HepG2 (cell line): ENCODE results near the gene BMERB1. TPM values are rescaled to one million over a fixed set of nuclear protein-coding genes. Genes with fewer than 3 reads are reported as not detected.

Source experiments
- CCAR2 ChIP-seq: fragments of 200-400 bp; formaldehyde crosslinking; optimal IDR thresholded peaks from 2 replicates; pipeline ENCODE3; 2018; ENCODE audit warnings: low read depth, mild to moderate bottlenecking, low read length, moderate library complexity
- DMAP1 ChIP-seq: IDR thresholded peaks from 2 replicates; pipeline ENCODE4 v1.6.1; 2016
- DPF2 ChIP-seq: sonication (generic); formaldehyde crosslinking; IDR thresholded peaks from 2 replicates; pipeline ENCODE4 v1.4.0; 2020; ENCODE audit warnings: mild to moderate bottlenecking, low read depth, missing genetic modification reagents, borderline replicate concordance
- KAT7 ChIP-seq: IDR thresholded peaks from 2 replicates; pipeline ENCODE4 v1.6.1; 2018; ENCODE audit warnings: borderline replicate concordance, missing compliant biosample characterization
- NR2F1 ChIP-seq, 2 experiments: fragments of 450-650 bp in 1 of 2; formaldehyde crosslinking in 1 of 2; IDR thresholded peaks; 2 replicates each; pipeline versions ENCODE4 v1.5.0 to v1.6.1; 2016 to 2020; ENCODE audit warnings: mild to moderate bottlenecking in 1 of 2, missing compliant biosample characterization in 1 of 2, missing genetic modification reagents in 1 of 2, moderate library complexity in 1 of 2
- PAWR ChIP-seq: sonication (generic); formaldehyde crosslinking; IDR thresholded peaks from 2 replicates; pipeline ENCODE4 v1.4.0; 2020; ENCODE audit warnings: missing genetic modification reagents, mild to moderate bottlenecking, borderline replicate concordance
- STAG1 ChIP-seq: sonication (generic); formaldehyde crosslinking; IDR thresholded peaks from 2 replicates; pipeline ENCODE4 v1.4.0; 2020; ENCODE audit warnings: missing genetic modification reagents
- TBX2 ChIP-seq: sonication (generic); formaldehyde crosslinking; IDR thresholded peaks from 2 replicates; pipeline ENCODE4 v1.5.0; 2020; ENCODE audit warnings: missing genetic modification reagents, mild to moderate bottlenecking, borderline replicate concordance
- ZBTB4 ChIP-seq: sonication (generic); formaldehyde crosslinking; IDR thresholded peaks from 2 replicates; pipeline ENCODE4 v1.4.0; 2020; ENCODE audit warnings: missing genetic modification reagents, mild to moderate bottlenecking, borderline replicate concordance
- ZBTB7A ChIP-seq: sonication (generic); formaldehyde crosslinking; IDR thresholded peaks from 2 replicates; pipeline ENCODE4 v1.8.0; 2022; ENCODE audit warnings: mild to moderate bottlenecking, missing genetic modification reagents
- ZNF12 ChIP-seq: sonication (generic); formaldehyde crosslinking; IDR thresholded peaks from 2 replicates; pipeline ENCODE4 v1.5.0; 2020; ENCODE audit warnings: missing genetic modification reagents
- ZNF235 ChIP-seq: sonication (generic); formaldehyde crosslinking; IDR thresholded peaks from 2 replicates; pipeline ENCODE4 v1.8.1; 2023; ENCODE audit warnings: mild to moderate bottlenecking, missing genetic modification reagents, borderline replicate concordance
- ZNF24 ChIP-seq: fragments of 450-650 bp; IDR thresholded peaks from 2 replicates; pipeline ENCODE4 v1.6.1; 2017; ENCODE audit warnings: antibody characterized with exemption, mild to moderate bottlenecking
- ZNF326 ChIP-seq: sonication (generic); formaldehyde crosslinking; IDR thresholded peaks from 2 replicates; pipeline ENCODE4 v1.4.0; 2020; ENCODE audit warnings: missing genetic modification reagents, borderline replicate concordance
- ZNF549 ChIP-seq: sonication (generic); formaldehyde crosslinking; IDR thresholded peaks from 2 replicates; pipeline ENCODE4 v1.5.0; 2020; ENCODE audit warnings: missing genetic modification reagents
- polyA plus RNA-seq, 8 experiments: library from polyadenylated mRNA; depleted of rRNA in 3 of 8; stranded (reverse) in 7 of 8; unstranded in 1 of 8; fragments of >200 nt; fragmentation: Illumina TruSeq in 4 of 8; extraction: Trizol in 4 of 8; gene quantifications; 2 replicates each; pipeline versions ENCODE4 v1.2.1 to v1.2.3, GENCODE V29; 2011 to 2016; ENCODE audit warnings: low read depth in 4 of 8, missing spikeins in 1 of 8, mixed read lengths in 1 of 8; ENCODE audit not compliant: insufficient read depth in 1 of 8
- total RNA-seq, 5 experiments: library from RNA; depleted of rRNA; stranded (reverse); fragments of >200 nt; fragmentation: Illumina TruSeq; extraction: Trizol; gene quantifications; 2 replicates each; pipeline ENCODE4 v1.2.3, GENCODE V29; 2016; ENCODE audit warnings: low read depth in 1 of 5
- TF ChIP-seq, protein P1 (sequence below): sonication (generic); formaldehyde crosslinking; IDR thresholded peaks from 2 replicates; pipeline ENCODE4 v1.9.0; 2021; ENCODE audit warnings: mild to moderate bottlenecking, missing genetic modification reagents

Gene BMERB1
- total and polyA plus RNA-seq, 2 of the 13 experiments (the other 11 are each of a cell fraction or from before 2014, with no cell fraction given) = 1.4 TPM

DNA sequence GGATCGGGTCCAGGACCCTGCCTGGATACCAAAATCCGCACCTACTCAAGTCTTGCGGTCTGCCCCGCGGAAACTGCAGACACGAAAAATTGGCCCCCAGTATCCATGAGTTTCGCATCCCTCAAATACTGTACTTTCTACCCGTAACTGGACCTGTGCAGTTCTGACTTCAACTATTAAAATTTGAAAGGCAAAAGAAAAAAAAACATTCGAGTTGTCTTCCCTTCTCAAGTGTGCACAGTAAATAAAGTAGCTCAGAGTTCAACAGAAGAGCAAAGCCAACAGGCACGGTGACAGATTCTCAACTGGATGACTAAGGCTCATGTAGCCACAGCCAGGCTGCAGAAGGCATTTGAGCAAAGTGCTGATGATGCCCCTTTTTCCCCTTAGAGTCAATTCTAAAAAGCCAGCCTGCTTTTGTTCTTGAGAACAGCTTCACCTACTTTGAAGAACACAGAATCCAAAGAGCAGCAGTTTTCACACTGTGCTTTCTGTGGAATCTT lies 176.0 kb downstream of the BMERB1 start (continued):
- TF ChIP-seq, protein P1, sequence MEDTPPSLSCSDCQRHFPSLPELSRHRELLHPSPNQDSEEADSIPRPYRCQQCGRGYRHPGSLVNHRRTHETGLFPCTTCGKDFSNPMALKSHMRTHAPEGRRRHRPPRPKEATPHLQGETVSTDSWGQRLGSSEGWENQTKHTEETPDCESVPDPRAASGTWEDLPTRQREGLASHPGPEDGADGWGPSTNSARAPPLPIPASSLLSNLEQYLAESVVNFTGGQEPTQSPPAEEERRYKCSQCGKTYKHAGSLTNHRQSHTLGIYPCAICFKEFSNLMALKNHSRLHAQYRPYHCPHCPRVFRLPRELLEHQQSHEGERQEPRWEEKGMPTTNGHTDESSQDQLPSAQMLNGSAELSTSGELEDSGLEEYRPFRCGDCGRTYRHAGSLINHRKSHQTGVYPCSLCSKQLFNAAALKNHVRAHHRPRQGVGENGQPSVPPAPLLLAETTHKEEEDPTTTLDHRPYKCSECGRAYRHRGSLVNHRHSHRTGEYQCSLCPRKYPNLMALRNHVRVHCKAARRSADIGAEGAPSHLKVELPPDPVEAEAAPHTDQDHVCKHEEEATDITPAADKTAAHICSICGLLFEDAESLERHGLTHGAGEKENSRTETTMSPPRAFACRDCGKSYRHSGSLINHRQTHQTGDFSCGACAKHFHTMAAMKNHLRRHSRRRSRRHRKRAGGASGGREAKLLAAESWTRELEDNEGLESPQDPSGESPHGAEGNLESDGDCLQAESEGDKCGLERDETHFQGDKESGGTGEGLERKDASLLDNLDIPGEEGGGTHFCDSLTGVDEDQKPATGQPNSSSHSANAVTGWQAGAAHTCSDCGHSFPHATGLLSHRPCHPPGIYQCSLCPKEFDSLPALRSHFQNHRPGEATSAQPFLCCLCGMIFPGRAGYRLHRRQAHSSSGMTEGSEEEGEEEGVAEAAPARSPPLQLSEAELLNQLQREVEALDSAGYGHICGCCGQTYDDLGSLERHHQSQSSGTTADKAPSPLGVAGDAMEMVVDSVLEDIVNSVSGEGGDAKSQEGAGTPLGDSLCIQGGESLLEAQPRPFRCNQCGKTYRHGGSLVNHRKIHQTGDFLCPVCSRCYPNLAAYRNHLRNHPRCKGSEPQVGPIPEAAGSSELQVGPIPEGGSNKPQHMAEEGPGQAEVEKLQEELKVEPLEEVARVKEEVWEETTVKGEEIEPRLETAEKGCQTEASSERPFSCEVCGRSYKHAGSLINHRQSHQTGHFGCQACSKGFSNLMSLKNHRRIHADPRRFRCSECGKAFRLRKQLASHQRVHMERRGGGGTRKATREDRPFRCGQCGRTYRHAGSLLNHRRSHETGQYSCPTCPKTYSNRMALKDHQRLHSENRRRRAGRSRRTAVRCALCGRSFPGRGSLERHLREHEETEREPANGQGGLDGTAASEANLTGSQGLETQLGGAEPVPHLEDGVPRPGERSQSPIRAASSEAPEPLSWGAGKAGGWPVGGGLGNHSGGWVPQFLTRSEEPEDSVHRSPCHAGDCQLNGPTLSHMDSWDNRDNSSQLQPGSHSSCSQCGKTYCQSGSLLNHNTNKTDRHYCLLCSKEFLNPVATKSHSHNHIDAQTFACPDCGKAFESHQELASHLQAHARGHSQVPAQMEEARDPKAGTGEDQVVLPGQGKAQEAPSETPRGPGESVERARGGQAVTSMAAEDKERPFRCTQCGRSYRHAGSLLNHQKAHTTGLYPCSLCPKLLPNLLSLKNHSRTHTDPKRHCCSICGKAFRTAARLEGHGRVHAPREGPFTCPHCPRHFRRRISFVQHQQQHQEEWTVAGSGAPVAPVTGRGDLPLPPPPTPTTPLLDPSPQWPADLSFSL (CRISPR knock-in tag) = no peak
- TF ChIP-seq DPF2 (CRISPR knock-in tag) = peak; percentile 86
- TF ChIP-seq ZNF12 (CRISPR knock-in tag) = peak; percentile 69
- no peak for TF ChIP-seq ZNF235 (CRISPR knock-in tag)
- no peak for TF ChIP-seq ZBTB4
- TF ChIP-seq ZNF549 (CRISPR knock-in tag) = no peak
- TF ChIP-seq STAG1 (CRISPR knock-in tag) = peak; percentile 22; the same call in 1 of the 2 replicates
- no peak for TF ChIP-seq DMAP1
- no peak for TF ChIP-seq NR2F1 (CRISPR knock-in tag; IDR thresholded peaks at IDR 0.05)
- TF ChIP-seq KAT7 = peak; percentile 53; the same call in 1 of the 2 replicates
- TF ChIP-seq ZBTB7A (CRISPR knock-in tag) = no peak
- TF ChIP-seq TBX2 (CRISPR knock-in tag) = peak; percentile 83
- TF ChIP-seq PAWR (CRISPR knock-in tag) = no peak
- no peak for TF ChIP-seq CCAR2
- no peak for TF ChIP-seq ZNF326 (CRISPR knock-in tag)
- TF ChIP-seq ZNF24 = no peak
